HepG2 (cell line): Measurements from ENCODE around the gene COG5. TPM values are rescaled to one million over a fixed set of nuclear protein-coding genes. Genes with fewer than 3 reads are reported as not detected.

Source experiments
- ATAC-seq: fragments of 200-7000 bp; cut with Tn5 transposase; 3 replicates; pipeline ENCODE4 v1.9.1; 2020; ENCODE audit warnings: mild to moderate bottlenecking, moderate library complexity
- BruUV-seq: library from RNA; stranded (reverse); fragments of 400-500 nt; replicated peaks from 2 replicates; lab custom pipeline; 2021; lab: Mats Ljungman, UMichigan
- CTCF ChIA-PET: fragments of 300-600 bp; formaldehyde crosslinking; extraction: SDS; loops from one replicate; lab custom pipeline; 2021; ENCODE audit warnings: low total read pairs, inconsistent platforms, low intra/inter-chr PET ratio; lab: Yijun Ruan, JAX
- POLR2A ChIA-PET: fragments of 350-600 bp; sonication (Branson Sonifier 250); formaldehyde crosslinking; loops from one replicate; lab custom pipeline; 2020; ENCODE audit warnings: antibody characterized with exemption, inconsistent platforms; lab: Yijun Ruan, JAX
- DNase-seq: peaks from one replicate; pipeline ENCODE4 v3.0.0-alpha.2; 2015; ENCODE audit warnings: low spot score
- FAIRE-seq: peaks from 3 replicates; lab custom pipeline; 2011; peaks lifted over from hg19 to GRCh38; lab: Jason Lieb, UNC
- H2AFZ ChIP-seq: one replicate; pipeline ENCODE4 v1.6.1; 2011; ENCODE audit warnings: low read length, inconsistent platforms
- H3K27ac ChIP-seq: fragments of 300-600 bp; 3 replicates; pipeline ENCODE4 v1.8.0; 2011; ENCODE audit warnings: mixed run types, mild to moderate bottlenecking, mixed read lengths, low read length, inconsistent platforms; ENCODE audit not compliant: insufficient read depth; ENCODE audit errors: extremely low read length
- H3K27me3 ChIP-seq, 2 experiments: fragments of 200-600 bp in 1 of 2; 2 replicates in 1 of 2; 3 replicates in 1 of 2; pipeline versions ENCODE4 v1.6.0 to v1.8.0; 2011; ENCODE audit warnings: low read length in 2 of 2, mild to moderate bottlenecking in 2 of 2, moderate library complexity in 2 of 2, inconsistent platforms in 1 of 2; ENCODE audit not compliant: insufficient read depth in 2 of 2, control insufficient read depth in 1 of 2
- H3K36me3 ChIP-seq, 2 experiments: fragments of 200-600 bp in 1 of 2; replicated peaks in 1 of 2; 2 replicates in 1 of 2; 3 replicates in 1 of 2; pipeline versions ENCODE4 v1.5.1 to v1.8.0; 2011; ENCODE audit warnings: low read length in 2 of 2, inconsistent platforms in 1 of 2; ENCODE audit not compliant: insufficient read depth in 2 of 2, control insufficient read depth in 1 of 2
- H3K4me1 ChIP-seq: 2 replicates; pipeline ENCODE4 v1.5.1; 2012; ENCODE audit warnings: low read length, inconsistent platforms; ENCODE audit not compliant: insufficient read depth
- H3K4me2 ChIP-seq: 2 replicates; pipeline ENCODE4 v1.6.0; 2011; ENCODE audit warnings: low read depth, low read length, inconsistent platforms
- H3K4me3 ChIP-seq, 3 experiments: fragments of 200-600 bp in 1 of 3; sonication (generic), shearing (Covaris generic) in 1 of 3; replicated peaks in 1 of 3; 2 replicates each; pipeline ENCODE4 v1.5.1; 2011 to 2016; ENCODE audit warnings: low read length in 3 of 3, inconsistent platforms in 2 of 3, low read depth in 2 of 3, mild to moderate bottlenecking in 2 of 3, control low read depth in 1 of 3, mixed read lengths in 1 of 3; ENCODE audit not compliant: insufficient read depth in 1 of 3
- H3K79me2 ChIP-seq: one replicate; pipeline ENCODE4 v1.6.1; 2011; ENCODE audit warnings: low read length, inconsistent platforms; ENCODE audit not compliant: insufficient read depth
- H3K9ac ChIP-seq: 2 replicates; pipeline ENCODE4 v1.6.0; 2011; ENCODE audit warnings: mild to moderate bottlenecking, low read depth, low read length, inconsistent platforms; ENCODE audit not compliant: insufficient read depth
- H3K9me3 ChIP-seq: 2 replicates; pipeline ENCODE4 v1.5.1; 2012; ENCODE audit warnings: mild to moderate bottlenecking, low read length
- H4K20me1 ChIP-seq: 2 replicates; pipeline ENCODE4 v1.6.0; 2011; ENCODE audit warnings: inconsistent platforms, mild to moderate bottlenecking, low read length, moderate library complexity; ENCODE audit not compliant: insufficient read depth
- CEBPB ChIP-seq: IDR thresholded peaks from 2 replicates; pipeline ENCODE4 v1.6.1; 2011; ENCODE audit warnings: low read depth, low read length, improper control_type of control experiment, borderline replicate concordance
- PLRG1 ChIP-seq: fragments of 450-650 bp; conservative IDR thresholded peaks from 2 replicates; pipeline ENCODE4 v1.6.1; 2016
- SMARCC2 ChIP-seq: fragments of 450-650 bp; IDR thresholded peaks from 2 replicates; pipeline ENCODE4 v1.6.1; 2017; ENCODE audit warnings: antibody characterized with exemption, mild to moderate bottlenecking
- ZNF768 ChIP-seq: sonication (generic); formaldehyde crosslinking; IDR thresholded peaks from 2 replicates; pipeline ENCODE4 v1.4.0; 2020; ENCODE audit warnings: missing genetic modification reagents
- WGBS: methylation state at CpG from one replicate; pipeline ENCODE4 v1.1.6; 2017; ENCODE audit warnings: low lambda C conversion rate; 5-methylcytosine and 5-hydroxymethylcytosine counted together
- in situ Hi-C: cut with HindIII; loops from 2 replicates; pipeline ENCODE4 v1.10.0; 2017; ENCODE audit warnings: low pct_unique_long_range_greater_than_20kb; ENCODE audit not compliant: extremely low pct_ligation_motif_present
- intact Hi-C: fragments of 100-400 bp; cut with micrococcal nuclease; formaldehyde crosslinking; loops from one replicate; pipeline ENCODE4 v1.10.0; 2022; ENCODE audit not compliant: unreplicated experiment
- polyA plus RNA-seq, 8 experiments: library from polyadenylated mRNA; depleted of rRNA in 3 of 8; stranded (reverse) in 7 of 8; unstranded in 1 of 8; fragments of >200 nt; fragmentation: Illumina TruSeq in 4 of 8; extraction: Trizol in 4 of 8; gene quantifications; 2 replicates each; pipeline versions ENCODE4 v1.2.1 to v1.2.3, GENCODE V29; 2011 to 2016; ENCODE audit warnings: low read depth in 4 of 8, missing spikeins in 1 of 8, mixed read lengths in 1 of 8; ENCODE audit not compliant: insufficient read depth in 1 of 8
- total RNA-seq, 5 experiments: library from RNA; depleted of rRNA; stranded (reverse); fragments of >200 nt; fragmentation: Illumina TruSeq; extraction: Trizol; gene quantifications; 2 replicates each; pipeline ENCODE4 v1.2.3, GENCODE V29; 2016; ENCODE audit warnings: low read depth in 1 of 5
- TF ChIP-seq, protein P1 (sequence below): sonication (generic); formaldehyde crosslinking; IDR thresholded peaks from 2 replicates; pipeline ENCODE4 v1.4.0; 2020; ENCODE audit warnings: missing genetic modification reagents
- TF ChIP-seq, protein P2 (sequence below): sonication (generic); formaldehyde crosslinking; IDR thresholded peaks from 2 replicates; pipeline ENCODE4 v1.4.0; 2020; ENCODE audit warnings: mild to moderate bottlenecking, missing genetic modification reagents
- TF ChIP-seq, protein P3 (sequence below): sonication (generic); formaldehyde crosslinking; IDR thresholded peaks from 2 replicates; pipeline ENCODE4 v1.8.1; 2023; ENCODE audit warnings: missing genetic modification reagents, inconsistent platforms, borderline replicate concordance

COG5 gene
- total and polyA plus RNA-seq, 2 of the 13 experiments (the other 11 are each of a cell fraction or from before 2014, with no cell fraction given): 20.4 to 31.3 TPM

DNA sequence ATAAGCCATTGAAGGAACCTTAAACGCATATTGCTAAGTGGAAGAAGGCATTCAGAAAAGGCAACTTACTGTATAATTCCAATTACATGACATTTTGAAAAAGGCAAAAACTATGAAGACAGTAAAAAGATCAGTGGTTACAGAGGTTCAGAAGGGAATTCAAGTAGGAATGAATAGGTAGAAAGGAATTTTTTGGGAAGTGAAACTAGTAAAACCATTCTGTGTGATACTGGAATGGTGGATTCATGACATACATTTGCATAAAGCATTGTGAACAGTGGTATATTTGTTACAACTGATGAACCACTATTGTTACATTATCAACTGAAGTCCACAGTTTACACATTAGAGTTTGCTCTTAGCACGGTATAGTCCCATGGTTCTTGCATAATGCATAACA is 208.1 kb downstream of the COG5 start (continued):
- TF ChIP-seq, protein P1, sequence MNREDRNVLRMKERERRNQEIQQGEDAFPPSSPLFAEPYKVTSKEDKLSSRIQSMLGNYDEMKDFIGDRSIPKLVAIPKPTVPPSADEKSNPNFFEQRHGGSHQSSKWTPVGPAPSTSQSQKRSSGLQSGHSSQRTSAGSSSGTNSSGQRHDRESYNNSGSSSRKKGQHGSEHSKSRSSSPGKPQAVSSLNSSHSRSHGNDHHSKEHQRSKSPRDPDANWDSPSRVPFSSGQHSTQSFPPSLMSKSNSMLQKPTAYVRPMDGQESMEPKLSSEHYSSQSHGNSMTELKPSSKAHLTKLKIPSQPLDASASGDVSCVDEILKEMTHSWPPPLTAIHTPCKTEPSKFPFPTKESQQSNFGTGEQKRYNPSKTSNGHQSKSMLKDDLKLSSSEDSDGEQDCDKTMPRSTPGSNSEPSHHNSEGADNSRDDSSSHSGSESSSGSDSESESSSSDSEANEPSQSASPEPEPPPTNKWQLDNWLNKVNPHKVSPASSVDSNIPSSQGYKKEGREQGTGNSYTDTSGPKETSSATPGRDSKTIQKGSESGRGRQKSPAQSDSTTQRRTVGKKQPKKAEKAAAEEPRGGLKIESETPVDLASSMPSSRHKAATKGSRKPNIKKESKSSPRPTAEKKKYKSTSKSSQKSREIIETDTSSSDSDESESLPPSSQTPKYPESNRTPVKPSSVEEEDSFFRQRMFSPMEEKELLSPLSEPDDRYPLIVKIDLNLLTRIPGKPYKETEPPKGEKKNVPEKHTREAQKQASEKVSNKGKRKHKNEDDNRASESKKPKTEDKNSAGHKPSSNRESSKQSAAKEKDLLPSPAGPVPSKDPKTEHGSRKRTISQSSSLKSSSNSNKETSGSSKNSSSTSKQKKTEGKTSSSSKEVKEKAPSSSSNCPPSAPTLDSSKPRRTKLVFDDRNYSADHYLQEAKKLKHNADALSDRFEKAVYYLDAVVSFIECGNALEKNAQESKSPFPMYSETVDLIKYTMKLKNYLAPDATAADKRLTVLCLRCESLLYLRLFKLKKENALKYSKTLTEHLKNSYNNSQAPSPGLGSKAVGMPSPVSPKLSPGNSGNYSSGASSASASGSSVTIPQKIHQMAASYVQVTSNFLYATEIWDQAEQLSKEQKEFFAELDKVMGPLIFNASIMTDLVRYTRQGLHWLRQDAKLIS (CRISPR knock-in tag): no peak
- TF ChIP-seq PLRG1: no peak
- TF ChIP-seq, protein P2, sequence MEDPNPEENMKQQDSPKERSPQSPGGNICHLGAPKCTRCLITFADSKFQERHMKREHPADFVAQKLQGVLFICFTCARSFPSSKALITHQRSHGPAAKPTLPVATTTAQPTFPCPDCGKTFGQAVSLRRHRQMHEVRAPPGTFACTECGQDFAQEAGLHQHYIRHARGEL (CRISPR knock-in tag): no peak

DNA sequence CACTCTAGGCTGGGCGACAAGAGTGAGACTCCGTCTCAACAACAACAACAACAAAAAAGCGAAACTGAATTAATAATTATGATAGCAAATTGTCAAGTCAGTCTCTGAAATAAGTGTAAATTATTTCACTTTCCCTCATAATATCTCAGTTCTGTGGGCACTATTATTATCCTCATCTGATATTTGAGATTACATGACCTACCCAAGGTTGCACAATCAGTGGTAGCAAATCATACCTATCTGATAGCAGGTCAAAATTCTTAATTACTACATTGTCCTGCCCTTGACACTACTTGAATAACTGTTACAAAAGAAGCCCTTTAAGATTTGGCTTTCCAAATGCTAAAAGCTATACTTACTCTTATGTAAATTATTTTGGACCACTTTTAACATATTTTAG is 209.1 kb downstream of the COG5 start:
- 99% methylated on average over 3 of the region's 3 CpGs for WGBS
- H3K79me2 ChIP-seq: no peaks in the 10 kb centered on the region
- ATAC-seq: no peak
- intact Hi-C loops (no loop called here), in situ Hi-C loops (no loop called here)
- no peaks in the 10 kb centered on the region for H3K4me1 ChIP-seq
- no peak overlapping the region for H3K4me2 ChIP-seq
- no TSS peak for BruUV-seq
- CTCF ChIA-PET: no interaction called here
- no peaks in the 10 kb centered on the region for H3K9me3 ChIP-seq
- no peak overlapping the region for H3K27ac ChIP-seq
- H4K20me1 ChIP-seq: no peaks in the 10 kb centered on the region
- DNase-seq: no peak
- no peak for TF ChIP-seq SMARCC2
- peak; percentile 39; the same call in 1 of the 2 replicates for TF ChIP-seq CEBPB
- TF ChIP-seq ZNF768 (CRISPR knock-in tag): no peak
- TF ChIP-seq, protein P3, sequence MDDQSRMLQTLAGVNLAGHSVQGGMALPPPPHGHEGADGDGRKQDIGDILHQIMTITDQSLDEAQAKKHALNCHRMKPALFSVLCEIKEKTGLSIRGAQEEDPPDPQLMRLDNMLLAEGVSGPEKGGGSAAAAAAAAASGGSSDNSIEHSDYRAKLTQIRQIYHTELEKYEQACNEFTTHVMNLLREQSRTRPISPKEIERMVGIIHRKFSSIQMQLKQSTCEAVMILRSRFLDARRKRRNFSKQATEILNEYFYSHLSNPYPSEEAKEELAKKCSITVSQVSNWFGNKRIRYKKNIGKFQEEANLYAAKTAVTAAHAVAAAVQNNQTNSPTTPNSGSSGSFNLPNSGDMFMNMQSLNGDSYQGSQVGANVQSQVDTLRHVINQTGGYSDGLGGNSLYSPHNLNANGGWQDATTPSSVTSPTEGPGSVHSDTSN (CRISPR knock-in tag): no peak
- FAIRE-seq: no peak
- H3K27me3 ChIP-seq: no peaks in the 10 kb centered on the region
- peaks cover under 1 to 11% of the 10 kb centered on the region in 2 experiments; a peak in 2 of 5 replicates for H3K36me3 ChIP-seq
- no peak overlapping the region for H3K4me3 ChIP-seq
- POLR2A ChIA-PET: no interaction called here
- H3K9ac ChIP-seq: no peak overlapping the region
- H2AFZ ChIP-seq: no peak overlapping the region
